HG03025 (cell line): Measurements from ENCODE around the gene S1PR4.
"Not testable (repeated sequence)": the region's sequence is repeated elsewhere in the genome, so short reads cannot be mapped to it uniquely, and the experiment has no call there.

Experiments
- ATAC-seq: cut with Tn5 transposase; IDR thresholded peaks from one replicate; pipeline ENCODE4 v1.9.1; 2021; ENCODE audit warnings: mild to moderate bottlenecking, moderate library complexity; ENCODE audit not compliant: unreplicated experiment, low FRiP score

The S1PR4 gene

GRCh38 chr19:3176715-3177501 lies 1.7 kb upstream of the S1PR4 start:
- ATAC-seq = no peak

DNA sequence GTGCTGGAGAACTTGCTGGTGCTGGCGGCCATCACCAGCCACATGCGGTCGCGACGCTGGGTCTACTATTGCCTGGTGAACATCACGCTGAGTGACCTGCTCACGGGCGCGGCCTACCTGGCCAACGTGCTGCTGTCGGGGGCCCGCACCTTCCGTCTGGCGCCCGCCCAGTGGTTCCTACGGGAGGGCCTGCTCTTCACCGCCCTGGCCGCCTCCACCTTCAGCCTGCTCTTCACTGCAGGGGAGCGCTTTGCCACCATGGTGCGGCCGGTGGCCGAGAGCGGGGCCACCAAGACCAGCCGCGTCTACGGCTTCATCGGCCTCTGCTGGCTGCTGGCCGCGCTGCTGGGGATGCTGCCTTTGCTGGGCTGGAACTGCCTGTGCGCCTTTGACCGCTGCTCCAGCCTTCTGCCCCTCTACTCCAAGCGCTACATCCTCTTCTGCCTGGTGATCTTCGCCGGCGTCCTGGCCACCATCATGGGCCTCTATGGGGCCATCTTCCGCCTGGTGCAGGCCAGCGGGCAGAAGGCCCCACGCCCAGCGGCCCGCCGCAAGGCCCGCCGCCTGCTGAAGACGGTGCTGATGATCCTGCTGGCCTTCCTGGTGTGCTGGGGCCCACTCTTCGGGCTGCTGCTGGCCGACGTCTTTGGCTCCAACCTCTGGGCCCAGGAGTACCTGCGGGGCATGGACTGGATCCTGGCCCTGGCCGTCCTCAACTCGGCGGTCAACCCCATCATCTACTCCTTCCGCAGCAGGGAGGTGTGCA lies 587 bp downstream of the S1PR4 start:
- ATAC-seq = no peak

DNA sequence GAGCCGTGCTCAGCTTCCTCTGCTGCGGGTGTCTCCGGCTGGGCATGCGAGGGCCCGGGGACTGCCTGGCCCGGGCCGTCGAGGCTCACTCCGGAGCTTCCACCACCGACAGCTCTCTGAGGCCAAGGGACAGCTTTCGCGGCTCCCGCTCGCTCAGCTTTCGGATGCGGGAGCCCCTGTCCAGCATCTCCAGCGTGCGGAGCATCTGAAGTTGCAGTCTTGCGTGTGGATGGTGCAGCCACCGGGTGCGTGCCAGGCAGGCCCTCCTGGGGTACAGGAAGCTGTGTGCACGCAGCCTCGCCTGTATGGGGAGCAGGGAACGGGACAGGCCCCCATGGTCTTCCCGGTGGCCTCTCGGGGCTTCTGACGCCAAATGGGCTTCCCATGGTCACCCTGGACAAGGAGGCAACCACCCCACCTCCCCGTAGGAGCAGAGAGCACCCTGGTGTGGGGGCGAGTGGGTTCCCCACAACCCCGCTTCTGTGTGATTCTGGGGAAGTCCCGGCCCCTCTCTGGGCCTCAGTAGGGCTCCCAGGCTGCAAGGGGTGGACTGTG lies 1.2 kb downstream of the S1PR4 start:
- ATAC-seq = no peak

- no peak for ATAC-seq
These were observed 5.4 kb downstream of the S1PR4 start for GRCh38 chr19:3183721-3184641.

DNA sequence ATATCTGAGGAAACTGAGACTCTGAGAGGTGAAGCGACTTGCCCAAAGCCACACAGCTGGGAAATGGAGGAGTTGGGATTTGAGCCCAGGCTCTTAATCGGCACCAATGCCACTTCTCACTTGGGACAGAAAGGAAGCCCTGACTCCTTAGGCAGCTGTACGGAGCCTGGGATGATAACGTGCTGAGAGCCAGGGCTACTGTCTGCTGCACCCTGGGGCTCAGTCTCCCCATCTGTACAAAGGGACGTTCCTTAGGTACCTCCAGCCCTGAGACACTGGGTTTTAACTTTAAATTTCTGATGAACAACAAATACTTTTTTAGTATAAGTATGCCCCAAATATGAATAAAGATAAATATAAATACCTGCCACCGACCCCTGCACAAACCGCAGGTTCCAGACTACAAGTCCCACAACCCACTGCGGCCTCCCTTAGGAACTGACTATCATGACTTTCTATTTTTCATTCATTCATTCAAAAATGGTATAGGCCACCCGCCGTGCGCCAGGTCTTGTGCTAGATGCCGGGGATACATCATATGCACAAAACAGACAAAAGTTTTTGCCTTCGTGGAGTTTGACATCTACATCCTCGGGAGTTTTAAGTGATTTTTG lies 6.4 kb downstream of the S1PR4 start:
- peak; percentile 19 for ATAC-seq

DNA sequence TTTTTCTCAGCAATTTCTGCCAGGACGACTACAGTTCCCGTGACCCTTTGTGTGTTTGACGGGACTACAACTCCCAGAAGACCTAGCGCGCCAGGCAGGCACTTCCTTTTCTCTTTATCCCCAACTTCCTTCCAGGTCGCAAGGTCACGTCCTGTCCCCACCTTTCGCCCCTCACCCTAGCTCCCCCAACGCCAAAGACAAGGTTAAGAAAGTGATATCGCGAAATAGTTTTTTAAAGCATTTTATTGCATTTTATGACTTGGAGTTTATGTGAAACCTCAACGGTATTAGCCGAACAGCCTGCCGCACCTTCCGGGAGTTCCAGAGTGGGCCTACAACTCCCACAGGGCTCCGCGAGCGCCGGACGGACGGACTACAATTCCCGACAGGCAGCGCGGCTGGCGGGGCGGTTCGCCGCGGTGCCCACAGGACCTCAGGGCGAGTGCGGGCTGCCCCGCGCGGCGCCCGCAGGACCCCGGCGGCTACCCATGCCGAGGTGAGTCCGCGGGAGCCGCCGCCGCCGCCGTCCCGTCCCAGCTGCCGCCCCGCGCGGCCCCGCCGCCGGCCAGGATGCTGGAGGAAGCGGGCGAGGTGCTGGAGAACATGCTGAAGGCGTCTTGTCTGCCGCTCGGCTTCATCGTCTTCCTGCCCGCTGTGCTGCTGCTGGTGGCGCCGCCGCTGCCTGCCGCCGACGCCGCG lies 7.0 kb downstream of the S1PR4 start, which contains the start of gene NCLN:
Gene NCLN (plus strand): TSS at position 470 of the 699 bp plus-strand sequence. CDS start 101 bp downstream, at position 571.
- peak; percentile 69 for ATAC-seq

DNA sequence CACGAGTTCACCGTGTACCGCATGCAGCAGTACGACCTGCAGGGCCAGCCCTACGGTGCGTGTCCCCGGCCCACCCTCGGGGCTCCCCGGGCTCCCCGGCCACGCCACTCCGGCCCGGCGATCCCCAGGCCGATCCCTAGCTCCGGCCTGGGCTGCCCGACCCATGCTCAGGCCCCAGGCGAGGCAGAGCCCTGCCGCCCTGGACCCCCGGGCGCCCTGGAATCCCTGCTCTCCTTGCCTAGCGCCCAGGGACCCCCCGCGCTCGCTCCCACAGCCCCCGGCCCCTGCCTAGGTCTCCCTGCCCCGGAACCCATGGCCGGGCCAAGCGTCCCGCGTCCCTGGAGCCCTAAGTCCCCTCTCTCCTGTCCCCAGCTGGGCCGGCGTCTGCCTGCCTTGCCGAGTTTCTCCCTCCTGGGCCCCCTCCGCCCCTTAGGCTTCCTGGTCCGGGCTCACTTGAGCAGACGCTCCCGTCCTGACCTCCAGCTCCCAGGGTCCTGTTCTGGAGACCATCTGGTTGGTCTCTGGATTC lies 7.7 kb downstream of the S1PR4 start:
- peak; percentile 27 for ATAC-seq

- ATAC-seq = no peak
These were observed 8.5 kb downstream of the S1PR4 start for GRCh38 chr19:3186891-3187661.

DNA sequence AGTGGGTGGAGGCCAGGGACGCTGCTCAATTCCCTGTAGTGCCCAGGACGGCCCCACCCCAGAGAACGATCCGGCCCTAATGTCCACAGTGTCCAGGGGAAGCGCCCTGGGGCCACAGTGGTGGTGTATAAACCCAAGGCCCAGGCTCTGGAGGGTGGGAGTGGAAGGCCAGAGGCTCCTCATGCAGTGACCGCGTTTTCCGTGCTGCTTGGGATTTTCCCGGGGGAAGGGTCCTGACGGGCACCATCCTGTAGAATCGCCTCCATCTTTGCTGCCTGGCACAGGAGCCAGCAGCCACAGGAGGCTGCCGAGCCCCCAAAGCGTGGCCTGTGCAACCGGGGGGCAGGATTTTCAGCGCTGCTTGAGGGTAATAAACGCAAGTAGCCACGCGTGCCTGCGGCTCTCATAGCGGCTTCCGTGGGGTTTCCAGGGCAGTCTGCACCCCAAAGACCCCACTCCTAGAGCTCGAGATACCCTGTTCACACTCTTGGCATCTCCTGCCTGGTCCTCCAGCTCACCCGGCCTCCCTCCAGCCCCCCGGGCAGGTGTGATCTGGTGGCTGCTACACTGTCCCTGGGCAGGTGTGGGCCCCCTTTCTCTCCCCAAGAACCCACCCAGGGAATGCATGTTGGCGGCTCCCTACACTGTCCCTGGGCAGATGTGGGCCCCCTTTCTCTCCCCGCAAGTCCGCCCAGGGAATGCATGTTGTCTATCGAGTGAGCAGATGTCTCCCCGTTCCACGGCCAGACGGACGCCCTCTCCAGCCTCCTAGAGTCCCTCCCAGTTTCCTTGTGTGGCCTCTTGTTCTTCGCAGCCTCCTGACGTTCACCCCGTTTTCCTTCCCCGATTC lies 9.3 kb downstream of the S1PR4 start:
- ATAC-seq = no peak

GRCh38 chr19:3188627-3189596 lies 10.3 kb downstream of the S1PR4 start:
- ATAC-seq = no peak

- ATAC-seq = no peak
These were observed 11.3 kb downstream of the S1PR4 start for GRCh38 chr19:3189702-3190469.

- ATAC-seq = no peak
These were observed 11.9 kb downstream of the S1PR4 start for GRCh38 chr19:3190470-3190770.

- ATAC-seq = no peak
These were observed 12.6 kb downstream of the S1PR4 start for GRCh38 chr19:3190921-3191805.

- not testable (repeated sequence) for ATAC-seq
These were observed 13.2 kb downstream of the S1PR4 start for GRCh38 chr19:3191806-3192104.

DNA sequence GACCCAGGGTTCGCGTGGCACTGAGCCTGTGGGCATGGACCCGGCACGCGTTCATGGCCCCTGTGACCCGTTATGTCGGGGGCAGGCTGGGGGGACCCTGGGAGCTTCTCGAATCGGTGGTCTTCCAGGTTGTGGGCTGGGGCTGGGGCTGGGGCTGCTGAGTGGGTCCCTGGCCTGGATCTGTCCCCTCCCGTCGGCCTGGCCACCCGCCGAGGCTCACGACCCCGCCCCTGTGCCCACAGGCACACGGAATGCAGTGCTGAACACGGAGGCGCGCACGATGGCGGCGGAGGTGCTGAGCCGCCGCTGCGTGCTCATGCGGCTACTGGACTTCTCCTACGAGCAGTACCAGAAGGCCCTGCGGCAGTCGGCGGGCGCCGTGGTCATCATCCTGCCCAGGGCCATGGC lies 13.7 kb downstream of the S1PR4 start:
- ATAC-seq = no peak
